Bone marrow (tissue), 2 donors: ENCODE results near the gene KDM1B.
"Not testable (repeated sequence)": the region's sequence is repeated elsewhere in the genome, so short reads cannot be mapped to it uniquely, and the experiment has no call there.

Source experiments
- DNase-seq, 2 donors: peaks; one replicate each; lab custom pipeline; 2025; lab: John Stamatoyannopoulos, UW

Gene KDM1B

GRCh38 chr6:18155150-18155863 lies at the start of gene KDM1B:
TSS of gene KDM1B (plus strand) at chr6:18155422. CDS start at chr6:18159896, 4,474 bp downstream.
- DNase-seq: peak; percentile 95 to 99

GRCh38 chr6:18107061-18107460 lies 48.2 kb upstream of the KDM1B start:
- DNase-seq: no peak

- DNase-seq: no peak
These were observed 45.1 kb upstream of the KDM1B start for GRCh38 chr6:18110162-18110561.

- DNase-seq: no peak
These were observed 39.9 kb upstream of the KDM1B start for GRCh38 chr6:18115356-18115755.

- no peak for DNase-seq
These were observed 38.1 kb upstream of the KDM1B start for GRCh38 chr6:18117136-18117535.

- DNase-seq: no peak
These were observed 36.9 kb upstream of the KDM1B start for GRCh38 chr6:18118330-18118729.

- DNase-seq: no peak
These were observed 36.0 kb upstream of the KDM1B start for GRCh38 chr6:18119236-18119635.

- no peak for DNase-seq
These were observed 33.6 kb upstream of the KDM1B start for GRCh38 chr6:18121580-18122127.

GRCh38 chr6:18122128-18123093 lies 32.8 kb upstream of the KDM1B start, which contains the start of gene NHLRC1:
TSS of gene NHLRC1 (minus strand) at chr6:18122677. CDS start at chr6:18122606, 71 bp downstream.
- DNase-seq: peak; percentile 44 to 55

GRCh38 chr6:18126121-18126520 lies 29.1 kb upstream of the KDM1B start:
- DNase-seq: no peak

- DNase-seq: no peak
These were observed 22.9 kb upstream of the KDM1B start for GRCh38 chr6:18132346-18132745.

GRCh38 chr6:18135171-18135570 lies 20.1 kb upstream of the KDM1B start:
- DNase-seq: no peak

GRCh38 chr6:18136260-18136659 lies 19.0 kb upstream of the KDM1B start:
- no peak for DNase-seq

- DNase-seq: no peak
These were observed 16.3 kb upstream of the KDM1B start for GRCh38 chr6:18138906-18139305.

GRCh38 chr6:18139935-18140621 lies 15.1 kb upstream of the KDM1B start:
- no peak for DNase-seq

GRCh38 chr6:18141805-18142590 lies 13.2 kb upstream of the KDM1B start:
- DNase-seq: no peak

GRCh38 chr6:18142591-18142861 lies 12.7 kb upstream of the KDM1B start:
- DNase-seq: no peak

GRCh38 chr6:18147160-18147559 lies 8.1 kb upstream of the KDM1B start:
- no peak for DNase-seq

- DNase-seq: no peak
These were observed 7.6 kb upstream of the KDM1B start for GRCh38 chr6:18147616-18148015.

GRCh38 chr6:18148304-18149025 lies 6.8 kb upstream of the KDM1B start:
- peak in 1 of 2 donors; percentile 2 for DNase-seq

- not testable (repeated sequence) for DNase-seq
These were observed 3.8 kb upstream of the KDM1B start for GRCh38 chr6:18151391-18151790.
